Liver (tissue), 9 donors: ENCODE measurements around the gene HOXC6. TPM values are rescaled to one million over a fixed set of nuclear protein-coding genes. Genes with fewer than 3 reads are reported as not detected.

Experiments
- DNase-seq: peaks from one replicate; pipeline ENCODE4 v3.0.0-alpha.2; 2017; ENCODE audit warnings: low spot score
- H3K27ac ChIP-seq, 2 donors: one replicate each; pipeline ENCODE4 v1.7.0; 2013; ENCODE audit warnings: inconsistent platforms in 2 of 2, low read length in 2 of 2, control low read depth in 1 of 2, low read depth in 1 of 2, mild to moderate bottlenecking in 1 of 2
- H3K27me3 ChIP-seq, 4 donors: one replicate each; pipeline versions ENCODE4 v1.6.1 to v1.7.0; 2013; ENCODE audit warnings: low read length in 3 of 4, inconsistent platforms in 1 of 4, mild to moderate bottlenecking in 1 of 4, moderate library complexity in 1 of 4; ENCODE audit not compliant: control insufficient read depth in 4 of 4, insufficient read depth in 4 of 4
- H3K36me3 ChIP-seq, 4 donors: one replicate each; pipeline versions ENCODE4 v1.6.1 to v1.7.0; 2013; ENCODE audit warnings: low read length in 3 of 4, mild to moderate bottlenecking in 3 of 4, low read depth in 1 of 4, moderate library complexity in 1 of 4; ENCODE audit not compliant: control insufficient read depth in 4 of 4, insufficient read depth in 3 of 4
- H3K4me1 ChIP-seq, 4 donors: one replicate each; pipeline versions ENCODE4 v1.6.1 to v1.7.0; 2013; ENCODE audit warnings: low read length in 3 of 4, mild to moderate bottlenecking in 3 of 4, moderate library complexity in 1 of 4; ENCODE audit not compliant: control insufficient read depth in 4 of 4, insufficient read depth in 4 of 4
- H3K4me3 ChIP-seq, 3 donors: one replicate each; pipeline versions ENCODE4 v1.6.1 to v1.7.0; 2013; ENCODE audit warnings: low read length in 3 of 3, control low read depth in 1 of 3, low read depth in 1 of 3, mild to moderate bottlenecking in 1 of 3
- H3K9ac ChIP-seq, 2 donors: one replicate each; pipeline ENCODE4 v1.7.0; 2013; ENCODE audit warnings: low read length in 2 of 2, mild to moderate bottlenecking in 2 of 2, moderate library complexity in 2 of 2, control low read depth in 1 of 2, low read depth in 1 of 2
- H3K9me3 ChIP-seq, 4 donors: one replicate each; pipeline versions ENCODE4 v1.6.1 to v1.7.0; 2013; ENCODE audit warnings: low read length in 3 of 4; ENCODE audit not compliant: control insufficient read depth in 4 of 4
- ATF3 ChIP-seq: IDR thresholded peaks from 2 replicates; pipeline ENCODE4 v1.6.1; 2016; ENCODE audit warnings: antibody characterized with exemption
- CTCF ChIP-seq: fragments of 150-350 bp; IDR thresholded peaks from 2 replicates; pipeline ENCODE4 v1.5.1; 2017; ENCODE audit warnings: improper control_type of control experiment, low read depth, low read length; ENCODE audit not compliant: missing input control
- EGR1 ChIP-seq, 2 donors: IDR thresholded peaks; 2 replicates each; pipeline ENCODE4 v1.6.1; 2016 to 2018; ENCODE audit warnings: antibody characterized with exemption in 2 of 2, low read depth in 2 of 2
- FOXA1 ChIP-seq: IDR thresholded peaks from 2 replicates; pipeline ENCODE4 v1.6.1; 2016; ENCODE audit warnings: antibody characterized with exemption
- FOXA2 ChIP-seq: IDR thresholded peaks from 2 replicates; pipeline ENCODE4 v1.6.1; 2016; ENCODE audit warnings: antibody characterized with exemption
- GABPA ChIP-seq, 2 donors: IDR thresholded peaks in 1 of 2; conservative IDR thresholded peaks in 1 of 2; 2 replicates each; pipeline ENCODE4 v1.6.1; 2016; ENCODE audit warnings: antibody characterized with exemption in 2 of 2, mild to moderate bottlenecking in 1 of 2, moderate library complexity in 1 of 2
- HNF4A ChIP-seq, 2 donors: conservative IDR thresholded peaks; 2 replicates each; pipeline ENCODE4 v1.6.1; 2016; ENCODE audit warnings: antibody characterized with exemption in 2 of 2, mild to moderate bottlenecking in 2 of 2
- HNF4G ChIP-seq: IDR thresholded peaks from 2 replicates; pipeline ENCODE4 v1.6.1; 2016; ENCODE audit warnings: antibody characterized with exemption
- JUND ChIP-seq, 2 donors: IDR thresholded peaks; 2 replicates each; pipeline ENCODE4 v1.6.1; 2016; ENCODE audit warnings: antibody characterized with exemption in 2 of 2
- MAX ChIP-seq: IDR thresholded peaks from 2 replicates; pipeline ENCODE4 v1.6.1; 2016; ENCODE audit warnings: antibody characterized with exemption
- NR2F2 ChIP-seq: IDR thresholded peaks from 2 replicates; pipeline ENCODE4 v1.6.1; 2016; ENCODE audit warnings: antibody characterized with exemption
- RAD21 ChIP-seq, 2 donors: IDR thresholded peaks; 2 replicates each; pipeline ENCODE4 v1.6.1; 2016; ENCODE audit warnings: antibody characterized with exemption in 2 of 2, mild to moderate bottlenecking in 2 of 2
- REST ChIP-seq: IDR thresholded peaks from 2 replicates; pipeline ENCODE4 v1.6.1; 2016; ENCODE audit warnings: antibody characterized with exemption, mild to moderate bottlenecking
- RXRA ChIP-seq, 2 donors: IDR thresholded peaks; 2 replicates each; pipeline ENCODE4 v1.6.1; 2017 to 2018; ENCODE audit warnings: antibody characterized with exemption in 2 of 2, mild to moderate bottlenecking in 1 of 2
- SP1 ChIP-seq: IDR thresholded peaks from 2 replicates; pipeline ENCODE4 v1.6.1; 2018; ENCODE audit warnings: antibody characterized with exemption, mild to moderate bottlenecking
- TAF1 ChIP-seq: conservative IDR thresholded peaks from 2 replicates; pipeline ENCODE4 v1.6.1; 2016; ENCODE audit warnings: antibody characterized with exemption, mild to moderate bottlenecking
- YY1 ChIP-seq: IDR thresholded peaks from 2 replicates; pipeline ENCODE4 v1.6.1; 2016; ENCODE audit warnings: antibody characterized with exemption, mild to moderate bottlenecking
- ZBTB33 ChIP-seq: IDR thresholded peaks from 2 replicates; pipeline ENCODE4 v1.6.1; 2016; ENCODE audit warnings: antibody characterized with exemption
- WGBS: extraction: QIAGEN DNeasy Blood & Tissue Kit; methylation state at CpG from one replicate; pipeline ENCODE4 v1.1.7; 2013; 5-methylcytosine and 5-hydroxymethylcytosine counted together
- polyA plus RNA-seq, 2 donors: library from polyadenylated mRNA; stranded (reverse) in 1 of 2; unstranded in 1 of 2; fragments of 200-250 nt in 1 of 2; fragments of >200 nt in 1 of 2; fragmentation: Nextera tagmentation in 1 of 2; extraction: Ambion mirVana in 1 of 2; gene quantifications; one replicate each; pipeline versions ENCODE4 v1.2.1 to v1.2.3, GENCODE V29; 2013 to 2015
- total RNA-seq, 2 donors: library from RNA; depleted of rRNA; stranded (reverse); fragments of >200 nt; gene quantifications; one replicate each; pipeline ENCODE4 v1.2.3, GENCODE V29; 2014
- donor health status: healthy.
- donor health status: healthy.
- donor health status: healthy.
- donor health status: healthy.
- donor health status: healthy.

HOXC6 gene
- total and polyA plus RNA-seq, 4 donors, result 0.33 TPM; not detected in 3

GRCh38 chr12:54038871-54039414 lies 10.7 kb downstream of the HOXC6 start:
- Histone ChIP-seq H3K9me3 (no peaks in the 10 kb centered on the region), H3K36me3 (no peaks in the 10 kb centered on the region), H3K27ac (no peak overlapping the region), H3K4me3 (no peak overlapping the region), H3K4me1 (peaks cover 0 to 5% (median 0%) of the 10 kb centered on the region in 4 donors), H3K9ac (no peak overlapping the region), H3K27me3 (peaks cover 6 to 35% (median 8%) of the 10 kb centered on the region in 4 donors)
- no peak for DNase-seq
- WGBS, result 23% methylated on average over 9 of the region's 9 CpGs
- no peak for TF ChIP-seq GABPA (IDR thresholded peaks at IDR 0.05 in 1 of 2, conservative IDR thresholded peaks at IDR 0.05 in 1 of 2)
- TF ChIP-seq JUND (IDR thresholded peaks at IDR 0.05), result no peak
- no peak for TF ChIP-seq FOXA2
- TF ChIP-seq ATF3, result no peak
- no peak for TF ChIP-seq TAF1
- TF ChIP-seq RXRA (IDR thresholded peaks at IDR 0.05), result no peak
- no peak for TF ChIP-seq MAX
- no peak for TF ChIP-seq SP1
- no peak for TF ChIP-seq YY1
- TF ChIP-seq NR2F2, result no peak
- TF ChIP-seq FOXA1, result no peak
- no peak for TF ChIP-seq ZBTB33
- TF ChIP-seq CTCF, result no peak
- TF ChIP-seq HNF4G, result no peak
- no peak for TF ChIP-seq REST
- TF ChIP-seq HNF4A (conservative IDR thresholded peaks at IDR 0.05), result no peak
- TF ChIP-seq RAD21 (IDR thresholded peaks at IDR 0.05), result no peak
- TF ChIP-seq EGR1 (IDR thresholded peaks at IDR 0.05; ENCODE audit: low read depth in 2 of 2), result no peak
